ENCODE results near the gene CCDC13. TPM values are rescaled to one million over a fixed set of nuclear protein-coding genes. Genes with fewer than 3 reads are reported as not detected.

CCDC13 gene
- total and polyA plus RNA-seq, 2 experiments from 2014 or later, result 0.27 to 0.45 TPM

DNA sequence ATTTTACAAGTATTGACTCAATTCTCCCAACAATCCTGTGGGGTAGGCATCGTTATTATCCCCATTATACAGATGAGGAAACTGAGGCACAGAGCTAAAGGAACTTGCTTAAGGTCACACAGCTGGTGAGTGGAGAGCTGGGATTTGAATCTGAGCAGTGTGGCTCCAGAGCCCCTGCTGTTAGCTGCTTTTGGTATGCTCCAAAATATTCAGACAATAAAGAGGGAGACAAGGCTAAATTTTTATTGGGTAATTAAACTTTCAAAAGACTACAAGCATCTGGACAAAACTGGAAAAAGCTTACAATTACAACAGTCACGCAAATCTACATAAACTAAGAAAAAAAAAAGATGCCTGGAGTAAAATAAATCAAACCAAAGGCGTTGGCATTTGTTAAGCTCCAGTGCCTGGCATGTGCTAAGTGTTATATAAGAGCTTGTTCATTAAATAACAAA lies 27.7 kb downstream of the CCDC13 start:
- H3K4me2 ChIP-seq, result no peak overlapping the region
- TF ChIP-seq POLR2AphosphoS5 (IDR thresholded peaks at IDR 0.05; ENCODE audit: low read depth), result no peak
- TF ChIP-seq, protein P1, sequence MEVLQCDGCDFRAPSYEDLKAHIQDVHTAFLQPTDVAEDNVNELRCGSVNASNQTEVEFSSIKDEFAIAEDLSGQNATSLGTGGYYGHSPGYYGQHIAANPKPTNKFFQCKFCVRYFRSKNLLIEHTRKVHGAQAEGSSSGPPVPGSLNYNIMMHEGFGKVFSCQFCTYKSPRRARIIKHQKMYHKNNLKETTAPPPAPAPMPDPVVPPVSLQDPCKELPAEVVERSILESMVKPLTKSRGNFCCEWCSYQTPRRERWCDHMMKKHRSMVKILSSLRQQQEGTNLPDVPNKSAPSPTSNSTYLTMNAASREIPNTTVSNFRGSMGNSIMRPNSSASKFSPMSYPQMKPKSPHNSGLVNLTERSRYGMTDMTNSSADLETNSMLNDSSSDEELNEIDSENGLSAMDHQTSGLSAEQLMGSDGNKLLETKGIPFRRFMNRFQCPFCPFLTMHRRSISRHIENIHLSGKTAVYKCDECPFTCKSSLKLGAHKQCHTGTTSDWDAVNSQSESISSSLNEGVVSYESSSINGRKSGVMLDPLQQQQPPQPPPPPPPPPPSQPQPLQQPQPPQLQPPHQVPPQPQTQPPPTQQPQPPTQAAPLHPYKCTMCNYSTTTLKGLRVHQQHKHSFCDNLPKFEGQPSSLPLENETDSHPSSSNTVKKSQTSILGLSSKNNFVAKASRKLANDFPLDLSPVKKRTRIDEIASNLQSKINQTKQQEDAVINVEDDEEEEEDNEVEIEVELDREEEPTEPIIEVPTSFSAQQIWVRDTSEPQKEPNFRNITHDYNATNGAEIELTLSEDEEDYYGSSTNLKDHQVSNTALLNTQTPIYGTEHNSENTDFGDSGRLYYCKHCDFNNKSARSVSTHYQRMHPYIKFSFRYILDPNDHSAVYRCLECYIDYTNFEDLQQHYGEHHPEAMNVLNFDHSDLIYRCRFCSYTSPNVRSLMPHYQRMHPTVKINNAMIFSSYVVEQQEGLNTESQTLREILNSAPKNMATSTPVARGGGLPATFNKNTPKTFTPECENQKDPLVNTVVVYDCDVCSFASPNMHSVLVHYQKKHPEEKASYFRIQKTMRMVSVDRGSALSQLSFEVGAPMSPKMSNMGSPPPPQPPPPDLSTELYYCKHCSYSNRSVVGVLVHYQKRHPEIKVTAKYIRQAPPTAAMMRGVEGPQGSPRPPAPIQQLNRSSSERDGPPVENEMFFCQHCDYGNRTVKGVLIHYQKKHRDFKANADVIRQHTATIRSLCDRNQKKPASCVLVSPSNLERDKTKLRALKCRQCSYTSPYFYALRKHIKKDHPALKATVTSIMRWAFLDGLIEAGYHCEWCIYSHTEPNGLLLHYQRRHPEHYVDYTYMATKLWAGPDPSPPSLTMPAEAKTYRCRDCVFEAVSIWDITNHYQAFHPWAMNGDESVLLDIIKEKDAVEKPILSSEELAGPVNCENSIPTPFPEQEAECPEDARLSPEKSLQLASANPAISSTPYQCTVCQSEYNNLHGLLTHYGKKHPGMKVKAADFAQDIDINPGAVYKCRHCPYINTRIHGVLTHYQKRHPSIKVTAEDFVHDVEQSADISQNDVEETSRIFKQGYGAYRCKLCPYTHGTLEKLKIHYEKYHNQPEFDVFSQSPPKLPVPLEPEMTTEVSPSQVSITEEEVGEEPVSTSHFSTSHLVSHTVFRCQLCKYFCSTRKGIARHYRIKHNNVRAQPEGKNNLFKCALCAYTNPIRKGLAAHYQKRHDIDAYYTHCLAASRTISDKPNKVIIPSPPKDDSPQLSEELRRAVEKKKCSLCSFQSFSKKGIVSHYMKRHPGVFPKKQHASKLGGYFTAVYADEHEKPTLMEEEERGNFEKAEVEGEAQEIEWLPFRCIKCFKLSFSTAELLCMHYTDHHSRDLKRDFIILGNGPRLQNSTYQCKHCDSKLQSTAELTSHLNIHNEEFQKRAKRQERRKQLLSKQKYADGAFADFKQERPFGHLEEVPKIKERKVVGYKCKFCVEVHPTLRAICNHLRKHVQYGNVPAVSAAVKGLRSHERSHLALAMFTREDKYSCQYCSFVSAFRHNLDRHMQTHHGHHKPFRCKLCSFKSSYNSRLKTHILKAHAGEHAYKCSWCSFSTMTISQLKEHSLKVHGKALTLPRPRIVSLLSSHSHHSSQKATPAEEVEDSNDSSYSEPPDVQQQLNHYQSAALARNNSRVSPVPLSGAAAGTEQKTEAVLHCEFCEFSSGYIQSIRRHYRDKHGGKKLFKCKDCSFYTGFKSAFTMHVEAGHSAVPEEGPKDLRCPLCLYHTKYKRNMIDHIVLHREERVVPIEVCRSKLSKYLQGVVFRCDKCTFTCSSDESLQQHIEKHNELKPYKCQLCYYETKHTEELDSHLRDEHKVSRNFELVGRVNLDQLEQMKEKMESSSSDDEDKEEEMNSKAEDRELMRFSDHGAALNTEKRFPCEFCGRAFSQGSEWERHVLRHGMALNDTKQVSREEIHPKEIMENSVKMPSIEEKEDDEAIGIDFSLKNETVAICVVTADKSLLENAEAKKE (CRISPR knock-in tag; IDR thresholded peaks at IDR 0.05), result no peak
- no peak for TF ChIP-seq CREB1 (CRISPR knock-in tag; IDR thresholded peaks at IDR 0.05; ENCODE audit: low read depth)
- no peak for TF ChIP-seq NANOG (IDR thresholded peaks at IDR 0.05; ENCODE audit: borderline replicate concordance)
- no peak for TF ChIP-seq STAT1 (IDR thresholded peaks at IDR 0.05; ENCODE audit: unreplicated experiment)
- no peak for TF ChIP-seq ETS1 (IDR thresholded peaks at IDR 0.05)
- TF ChIP-seq JUNB (IDR thresholded peaks at IDR 0.05; ENCODE audit: unreplicated experiment), result no peak
- TF ChIP-seq, protein P2, sequence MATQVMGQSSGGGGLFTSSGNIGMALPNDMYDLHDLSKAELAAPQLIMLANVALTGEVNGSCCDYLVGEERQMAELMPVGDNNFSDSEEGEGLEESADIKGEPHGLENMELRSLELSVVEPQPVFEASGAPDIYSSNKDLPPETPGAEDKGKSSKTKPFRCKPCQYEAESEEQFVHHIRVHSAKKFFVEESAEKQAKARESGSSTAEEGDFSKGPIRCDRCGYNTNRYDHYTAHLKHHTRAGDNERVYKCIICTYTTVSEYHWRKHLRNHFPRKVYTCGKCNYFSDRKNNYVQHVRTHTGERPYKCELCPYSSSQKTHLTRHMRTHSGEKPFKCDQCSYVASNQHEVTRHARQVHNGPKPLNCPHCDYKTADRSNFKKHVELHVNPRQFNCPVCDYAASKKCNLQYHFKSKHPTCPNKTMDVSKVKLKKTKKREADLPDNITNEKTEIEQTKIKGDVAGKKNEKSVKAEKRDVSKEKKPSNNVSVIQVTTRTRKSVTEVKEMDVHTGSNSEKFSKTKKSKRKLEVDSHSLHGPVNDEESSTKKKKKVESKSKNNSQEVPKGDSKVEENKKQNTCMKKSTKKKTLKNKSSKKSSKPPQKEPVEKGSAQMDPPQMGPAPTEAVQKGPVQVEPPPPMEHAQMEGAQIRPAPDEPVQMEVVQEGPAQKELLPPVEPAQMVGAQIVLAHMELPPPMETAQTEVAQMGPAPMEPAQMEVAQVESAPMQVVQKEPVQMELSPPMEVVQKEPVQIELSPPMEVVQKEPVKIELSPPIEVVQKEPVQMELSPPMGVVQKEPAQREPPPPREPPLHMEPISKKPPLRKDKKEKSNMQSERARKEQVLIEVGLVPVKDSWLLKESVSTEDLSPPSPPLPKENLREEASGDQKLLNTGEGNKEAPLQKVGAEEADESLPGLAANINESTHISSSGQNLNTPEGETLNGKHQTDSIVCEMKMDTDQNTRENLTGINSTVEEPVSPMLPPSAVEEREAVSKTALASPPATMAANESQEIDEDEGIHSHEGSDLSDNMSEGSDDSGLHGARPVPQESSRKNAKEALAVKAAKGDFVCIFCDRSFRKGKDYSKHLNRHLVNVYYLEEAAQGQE (IDR thresholded peaks at IDR 0.05; ENCODE audit: unreplicated experiment), result no peak
- TF ChIP-seq ZNF114 (CRISPR knock-in tag; IDR thresholded peaks at IDR 0.05), result no peak
- TF ChIP-seq EZH2phosphoT487 (IDR thresholded peaks at IDR 0.05; ENCODE audit: unreplicated experiment), result no peak
- no peak for TF ChIP-seq ZNF331 (CRISPR knock-in tag; IDR thresholded peaks at IDR 0.05; ENCODE audit: low read depth)
- no peak for TF ChIP-seq CTCF (conservative IDR thresholded peaks at IDR 0.05; ENCODE audit: low read depth in 2 of 2)
- no peak for TF ChIP-seq EZH2 (IDR thresholded peaks at IDR 0.05; ENCODE audit: low read depth, unreplicated experiment)
- ATAC-seq (no peak), DNase-seq (ENCODE audit: low spot score) (no peak)
- H3K4me1 ChIP-seq (ENCODE audit: insufficient read depth), result no peaks in the 10 kb centered on the region
- H3F3A ChIP-seq (replicated peaks; ENCODE audit: low read depth), result no peaks in the 10 kb centered on the region
- no peak overlapping the region for H2AFZ ChIP-seq
- Mint-ChIP-seq H3K27ac (no peak overlapping the region), H3K27me3 (ENCODE audit: insufficient read depth, low read depth, poor library complexity) (peaks cover 6% of the 10 kb centered on the region), H3K36me3 (ENCODE audit: low read depth) (no peaks in the 10 kb centered on the region), H3K4me3 (no peak overlapping the region), H3K4me1 (peaks cover 23% of the 10 kb centered on the region), H3K9me3 (no peaks in the 10 kb centered on the region)
- H3K79me2 ChIP-seq (replicated peaks; ENCODE audit: insufficient read depth), result no peaks in the 10 kb centered on the region
- no peaks in the 10 kb centered on the region for H3K9me2 ChIP-seq (ENCODE audit: insufficient read depth)
- no peak overlapping the region for H3K27ac ChIP-seq (ENCODE audit: low read depth)
- no peak overlapping the region for H3K4me3 ChIP-seq
- H3K36me3 ChIP-seq (ENCODE audit: insufficient read depth), result no peaks in the 10 kb centered on the region
- H3K27me3 ChIP-seq (ENCODE audit: insufficient read depth), result no peaks in the 10 kb centered on the region
- no peaks in the 10 kb centered on the region for H4K20me1 ChIP-seq (replicated peaks; ENCODE audit: insufficient read depth)
